GM18505 (cell line): ENCODE results near the gene HAT1.

Experiments used
- ATAC-seq: cut with Tn5 transposase; IDR thresholded peaks from one replicate; pipeline ENCODE4 v1.9.1; 2021; ENCODE audit not compliant: unreplicated experiment
- POLR2A ChIP-seq: IDR thresholded peaks from 4 replicates; pipeline ENCODE4 v1.6.1; 2011; ENCODE audit warnings: borderline replicate concordance; ENCODE audit not compliant: insufficient read depth, insufficient read length; ENCODE audit errors: extremely low read depth

Gene HAT1

GRCh38 chr2:171922230-171923022, at the start of gene HAT1:
Gene HAT1 (plus strand): TSS chr2:171922461. CDS start chr2:171922501, 40 bp downstream.
- peak; percentile 63 for TF ChIP-seq POLR2A
- ATAC-seq, result peak; percentile 97

DNA sequence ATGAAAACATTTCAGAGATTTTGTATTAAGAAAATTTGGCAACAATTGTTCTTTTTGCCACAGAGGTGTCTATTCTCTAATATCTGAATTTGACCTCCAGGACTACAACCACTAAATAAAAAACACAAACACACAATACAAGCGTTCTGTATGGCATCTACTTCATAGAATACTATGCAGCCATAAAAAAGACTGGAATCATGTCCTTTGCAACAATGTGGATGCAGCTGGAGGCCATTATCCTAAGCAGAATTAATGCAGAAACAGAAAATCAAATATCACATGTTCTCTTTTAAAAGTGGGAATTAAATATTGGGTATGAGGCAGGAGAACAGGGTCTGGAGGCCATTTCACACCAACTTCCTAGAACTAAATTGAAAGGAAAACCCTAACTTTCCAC, 47.7 kb upstream of the HAT1 start:
- no peak for TF ChIP-seq POLR2A
- ATAC-seq, result no peak

- TF ChIP-seq POLR2A, result no peak
Measured at GRCh38 chr2:171874963-171875362, 47.3 kb upstream of the HAT1 start.

GRCh38 chr2:171878481-171878993, 43.7 kb upstream of the HAT1 start:
- no peak for TF ChIP-seq POLR2A

More at GRCh38 chr2:171874963-171875362, 47.3 kb upstream of the HAT1 start:
- ATAC-seq, result no peak

DNA sequence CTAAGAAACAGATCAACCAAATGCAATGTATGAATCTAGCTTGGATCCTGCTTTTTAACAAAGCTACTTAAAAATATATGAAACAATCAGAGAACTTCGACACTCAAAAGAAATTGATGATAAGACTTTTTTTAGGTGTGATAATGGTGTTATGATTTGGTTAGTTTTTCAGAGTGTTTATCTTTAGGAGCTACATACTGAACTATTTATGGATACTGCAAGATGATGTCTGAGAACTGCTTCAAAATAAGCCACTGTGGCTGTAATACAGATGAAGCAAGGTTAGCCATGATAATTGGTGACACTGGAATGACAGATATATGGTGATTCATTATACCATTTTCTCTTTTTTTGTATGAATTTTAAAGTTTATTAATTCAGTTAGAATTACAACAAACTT, 42.4 kb upstream of the HAT1 start:
- no peak for TF ChIP-seq POLR2A
- no peak for ATAC-seq

More at GRCh38 chr2:171878481-171878993, 43.7 kb upstream of the HAT1 start:
- ATAC-seq, result no peak

- no peak for ATAC-seq
Measured at GRCh38 chr2:171880774-171881173, 41.5 kb upstream of the HAT1 start.

DNA sequence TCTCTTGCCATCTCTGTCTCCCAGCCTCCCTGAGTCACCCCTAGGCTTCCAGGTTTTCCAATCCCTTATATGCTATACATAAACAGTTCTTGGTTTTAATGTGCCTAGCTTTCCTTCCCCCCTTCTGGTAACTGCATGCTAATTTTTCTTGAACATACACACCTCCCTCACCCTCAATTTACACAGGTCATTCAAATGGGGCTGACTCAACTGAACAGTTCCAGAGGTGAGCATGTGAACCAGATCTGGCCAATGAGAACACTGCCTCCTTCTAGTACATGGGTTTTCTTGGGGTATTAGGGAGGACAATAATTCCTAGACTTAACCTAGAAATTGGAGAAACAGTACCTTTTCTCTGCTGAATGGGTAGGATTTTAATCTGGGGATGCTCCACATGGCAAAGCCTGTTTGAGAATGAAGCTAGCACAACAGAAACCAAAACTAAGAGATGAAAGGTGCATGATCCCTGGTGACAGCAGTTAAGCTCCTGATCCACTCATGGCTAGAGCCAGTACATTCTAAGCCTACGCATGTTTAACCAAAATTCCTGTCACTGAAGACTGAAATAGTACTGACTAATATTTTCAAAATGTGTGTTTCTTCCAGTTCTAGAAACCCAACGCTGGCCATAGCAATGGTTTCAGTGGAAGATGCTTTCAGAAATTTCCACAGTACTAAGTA, 40.0 kb upstream of the HAT1 start:
- TF ChIP-seq POLR2A, result no peak
- no peak for ATAC-seq

More at GRCh38 chr2:171880774-171881173, 41.5 kb upstream of the HAT1 start:
- no peak for TF ChIP-seq POLR2A

- TF ChIP-seq POLR2A, result no peak
- no peak for ATAC-seq
Measured at GRCh38 chr2:171883275-171883893, 38.9 kb upstream of the HAT1 start.

GRCh38 chr2:171889333-171889732, 32.9 kb upstream of the HAT1 start:
- no peak for TF ChIP-seq POLR2A
- no peak for ATAC-seq

GRCh38 chr2:171889808-171890207, 32.5 kb upstream of the HAT1 start:
- ATAC-seq, result no peak
- TF ChIP-seq POLR2A, result no peak

GRCh38 chr2:171893196-171893823, 29.0 kb upstream of the HAT1 start:
- no peak for ATAC-seq
- no peak for TF ChIP-seq POLR2A

GRCh38 chr2:171893824-171894611, 28.2 kb upstream of the HAT1 start, which contains the start of gene SLC25A12:
Gene SLC25A12 (minus strand): TSS chr2:171894244. CDS start chr2:171894214, 30 bp downstream.
- peak; percentile 91 for ATAC-seq
- peak; percentile 89 for TF ChIP-seq POLR2A
